Activated T-helper 1 cell treated with anti-CD3 and anti-CD28 coated beads, Interleukin-2, amount 50 U/mL, for 16 hours (primary cell): ENCODE results near the gene EXPH5.

Experiments used
- DNase-seq, 2 donors: peaks; one replicate each; pipeline ENCODE4 v3.0.0-alpha.2; 2020; ENCODE audit warnings: low read depth in 1 of 2, low spot score in 1 of 2

EXPH5 gene

DNA sequence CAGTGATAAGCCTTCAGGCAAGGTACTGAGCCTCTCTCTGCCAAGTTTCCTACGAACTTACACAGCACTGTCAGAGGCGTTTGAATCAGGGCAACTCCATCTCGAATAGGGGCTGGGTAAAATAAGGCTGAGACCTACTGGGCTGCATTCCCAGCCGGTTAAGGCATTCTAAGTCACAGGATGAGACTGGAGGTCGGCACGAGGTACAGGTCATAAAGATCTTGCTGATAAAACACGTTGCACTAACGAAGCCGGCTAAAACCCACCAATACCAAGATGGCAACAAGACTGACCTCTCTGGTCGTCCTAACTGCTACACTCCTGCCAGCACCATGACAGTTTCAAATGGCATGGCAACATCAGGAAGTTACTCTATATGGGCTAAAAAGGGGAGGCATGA is 75.0 kb downstream of the EXPH5 start:
- no peak for DNase-seq

DNA sequence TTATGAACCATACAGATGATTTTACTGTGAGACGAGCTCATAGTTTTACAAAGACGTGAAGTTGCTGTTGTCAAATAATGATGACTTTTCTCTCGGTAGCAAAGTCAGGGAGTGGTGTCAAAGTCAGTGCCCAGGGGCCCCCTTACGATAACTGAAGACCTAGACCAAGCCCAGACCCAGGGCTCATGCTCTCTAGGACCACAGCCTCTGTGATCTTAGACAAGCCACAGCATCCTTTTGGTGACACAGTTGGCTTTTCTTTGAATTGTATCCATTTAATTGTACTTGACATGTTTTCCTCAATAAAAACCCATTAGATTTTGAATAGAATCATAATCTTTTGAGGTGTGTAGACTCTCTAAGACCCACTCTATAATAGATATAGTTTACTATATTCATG is 77.4 kb downstream of the EXPH5 start:
- no peak for DNase-seq

- no peak for DNase-seq
Measured at GRCh38 chr11:108512708-108513107, 80.9 kb downstream of the EXPH5 start.

GRCh38 chr11:108511851-108512474 is 81.6 kb downstream of the EXPH5 start:
- no peak for DNase-seq

DNA sequence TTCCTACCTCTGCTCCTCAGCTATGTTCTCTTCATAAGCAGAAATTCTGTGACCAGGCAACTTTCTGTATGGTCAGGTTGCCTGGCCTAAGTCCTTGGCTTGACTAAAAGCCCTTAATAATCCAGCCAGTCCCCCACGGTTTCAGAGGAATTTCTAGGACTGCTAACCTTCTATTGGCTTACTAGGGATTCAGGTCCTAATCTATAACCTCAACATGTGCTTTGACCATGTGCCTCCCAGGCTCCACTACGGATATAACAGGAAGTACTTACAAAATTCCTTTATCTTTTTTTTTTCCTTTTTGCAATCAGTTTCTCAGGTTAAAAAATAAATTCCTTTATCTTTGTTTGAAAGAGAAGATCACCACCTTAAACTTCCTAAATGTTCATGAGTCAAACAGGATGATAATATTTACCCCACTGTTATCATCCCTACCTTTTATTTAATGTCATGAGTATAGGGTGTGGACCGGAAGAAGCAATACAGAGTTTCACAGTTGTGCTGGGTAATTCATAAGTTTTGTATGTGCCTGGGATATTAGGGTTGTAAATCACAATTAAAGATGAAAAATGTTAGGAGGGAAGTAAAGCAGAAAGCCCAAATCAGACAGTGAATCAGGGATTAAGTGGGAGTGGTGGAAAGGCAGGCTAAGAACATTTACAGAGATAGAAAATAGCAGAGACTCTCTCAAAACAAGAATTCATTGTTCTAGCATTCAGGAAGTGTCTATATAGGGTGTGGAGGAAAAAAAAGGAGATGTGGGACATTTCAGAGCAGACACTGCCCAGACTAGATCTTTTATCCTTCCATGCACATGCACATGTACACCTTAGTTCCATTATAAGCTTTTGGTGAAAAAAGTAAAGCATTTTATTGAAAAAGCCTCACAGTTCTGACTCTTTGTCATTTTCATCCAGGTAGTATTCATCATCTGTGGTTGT is 84.6 kb downstream of the EXPH5 start:
- DNase-seq: no peak

GRCh38 chr11:108501396-108501795 is 92.2 kb downstream of the EXPH5 start:
- no peak for DNase-seq

DNA sequence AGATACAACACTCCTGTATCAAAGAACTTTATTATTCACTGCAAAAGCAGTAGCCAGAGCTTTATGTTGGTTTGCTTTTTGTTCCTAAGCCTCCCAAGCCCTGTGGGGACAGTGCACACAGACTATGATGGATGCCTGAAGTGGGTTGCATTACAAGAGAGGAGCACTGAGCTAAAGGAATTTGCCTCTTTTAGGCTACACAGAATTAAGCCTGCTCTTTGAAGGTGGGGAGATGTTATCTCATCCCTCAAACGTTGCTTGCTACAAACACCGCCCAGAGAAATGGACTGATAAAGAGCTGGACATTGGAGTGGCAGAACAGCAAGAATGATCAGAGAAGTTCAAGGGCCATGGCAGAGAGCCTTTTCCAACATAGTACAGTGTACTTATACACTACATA is 92.8 kb downstream of the EXPH5 start:
- DNase-seq: no peak

GRCh38 chr11:108500169-108500568 is 93.4 kb downstream of the EXPH5 start:
- DNase-seq: no peak

DNA sequence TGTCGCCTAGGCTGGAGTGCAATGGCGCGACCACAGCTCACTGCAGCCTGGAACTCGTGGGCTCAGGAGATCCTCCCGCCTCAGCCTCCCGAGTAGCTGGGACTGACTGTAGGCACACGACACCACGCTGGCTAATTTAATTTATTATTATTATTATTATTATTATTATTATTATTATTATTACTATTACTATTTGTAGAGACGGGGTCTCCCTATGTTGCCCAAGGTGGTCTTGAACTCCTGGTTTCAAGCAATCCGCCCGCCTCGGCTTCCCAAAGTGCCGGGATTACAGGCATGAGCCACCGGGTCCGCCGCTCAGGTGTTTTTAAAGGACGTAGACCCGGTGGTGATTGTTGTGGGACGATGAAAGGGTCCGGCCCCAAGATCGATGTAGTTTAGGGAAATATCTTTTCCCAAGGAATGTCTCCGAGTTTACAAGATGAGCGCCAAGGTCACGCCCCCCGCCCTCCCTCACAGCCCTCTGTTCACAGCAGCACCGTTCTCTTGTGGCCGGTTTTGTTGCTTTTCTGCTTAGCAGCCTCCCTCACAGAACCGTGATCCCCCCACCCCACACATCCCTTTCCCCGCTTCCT is 94.7 kb downstream of the EXPH5 start:
- DNase-seq: no peak

DNA sequence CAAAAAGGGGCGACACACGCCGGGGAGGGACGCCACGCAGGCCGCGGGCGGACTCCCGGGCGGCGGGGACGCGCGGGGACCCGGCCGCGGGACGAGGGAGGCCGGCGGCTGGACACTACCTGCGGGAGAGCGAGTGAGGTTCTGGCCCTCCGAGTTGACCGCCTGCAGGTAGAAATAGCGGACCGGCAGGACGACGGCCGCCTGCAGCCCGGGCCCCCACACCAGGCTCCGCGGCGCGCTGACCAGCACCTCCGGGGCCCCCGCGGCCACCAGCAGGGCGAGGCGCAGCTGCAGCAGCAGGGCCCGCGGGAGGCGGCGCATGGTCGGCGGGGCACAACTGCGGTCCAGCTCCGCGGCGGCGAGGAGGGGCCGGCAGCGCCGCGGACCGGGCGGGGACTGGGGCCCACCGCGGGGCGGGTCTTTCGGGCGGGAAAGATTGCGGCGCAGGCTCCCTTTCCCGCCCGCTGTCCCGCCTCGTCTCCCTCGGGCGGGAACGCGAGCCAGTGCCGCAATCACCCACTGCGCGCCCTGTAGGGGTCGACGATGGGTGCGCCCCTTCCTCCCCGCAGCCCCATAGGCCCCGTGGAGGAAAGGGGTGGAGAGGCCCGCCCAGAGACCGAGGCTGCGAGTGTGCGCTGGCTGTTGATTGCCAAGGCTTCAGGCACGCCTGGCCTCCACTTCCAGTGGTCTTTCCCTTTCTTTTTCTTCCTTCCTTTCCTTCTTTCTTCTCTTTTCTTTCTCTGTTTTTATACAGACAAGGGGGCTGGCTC is 95.3 kb downstream of the EXPH5 start, which contains the start of gene POGLUT3:
Gene POGLUT3 (minus strand): TSS at position 339 of the 770 bp plus-strand sequence. CDS start 18 bp downstream, at position 321.
- DNase-seq: peak; percentile 12

DNA sequence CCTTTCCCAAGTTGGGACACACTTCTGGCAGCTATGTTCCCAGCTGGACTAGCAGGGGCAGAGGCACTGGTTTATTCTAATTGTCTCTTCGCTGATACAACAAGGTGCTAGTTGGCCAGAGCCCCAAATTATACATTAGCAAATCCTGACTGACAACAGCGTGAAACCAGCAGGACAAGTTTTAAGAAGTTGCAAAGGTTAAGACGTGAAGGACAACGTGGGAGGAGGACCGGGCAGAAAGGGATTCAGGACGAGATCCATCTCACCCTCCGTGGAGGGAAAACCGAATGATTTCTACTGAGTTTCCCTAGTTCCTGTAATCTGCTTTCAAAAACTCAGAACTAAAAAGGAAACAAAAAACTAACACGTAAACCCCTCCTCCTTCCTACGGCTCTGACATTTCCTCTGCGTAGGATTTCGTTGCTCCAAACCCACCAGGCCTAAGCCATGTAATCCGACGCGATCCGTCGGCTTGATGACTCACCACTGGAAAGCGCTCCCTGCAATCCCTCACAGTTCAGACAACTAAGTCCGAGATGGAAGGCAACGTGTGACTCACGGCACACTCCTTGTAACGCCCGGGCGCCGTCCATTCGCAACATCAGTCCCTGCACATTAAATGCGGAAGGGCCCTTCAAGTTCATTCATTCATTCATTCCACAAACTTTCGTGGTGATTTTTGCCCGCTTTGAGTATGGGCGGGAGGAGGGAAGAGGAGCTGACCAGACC is 96.1 kb downstream of the EXPH5 start:
- DNase-seq: peak; percentile 25 to 50

GRCh38 chr11:108496643-108497256 is 96.8 kb downstream of the EXPH5 start:
- DNase-seq: no peak

DNA sequence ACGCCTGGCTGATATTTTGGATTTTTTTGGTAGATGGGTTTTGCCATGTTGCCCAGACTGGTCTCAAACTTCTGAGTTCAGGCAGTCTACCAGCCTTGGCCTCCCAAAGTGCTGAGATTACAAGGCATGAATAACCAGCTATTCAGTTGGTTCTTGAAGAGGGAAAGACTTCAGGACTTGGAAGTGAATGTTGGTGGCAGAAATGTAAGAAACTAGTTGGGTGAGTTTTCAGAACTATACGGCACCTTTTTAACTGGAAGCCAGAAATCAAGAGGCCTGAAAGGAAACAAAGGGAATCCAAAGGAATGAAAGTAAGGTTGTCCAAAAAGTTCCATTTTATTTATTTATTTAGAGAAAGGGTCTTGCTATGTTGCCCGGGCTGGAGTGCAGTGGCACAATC is 98.2 kb downstream of the EXPH5 start:
- no peak for DNase-seq

GRCh38 chr11:108494182-108494581 is 99.4 kb downstream of the EXPH5 start:
- DNase-seq: no peak

GRCh38 chr11:108491936-108492335 is 101.6 kb downstream of the EXPH5 start:
- no peak for DNase-seq

- DNase-seq: no peak
Measured at GRCh38 chr11:108486828-108487227, 106.7 kb downstream of the EXPH5 start.

DNA sequence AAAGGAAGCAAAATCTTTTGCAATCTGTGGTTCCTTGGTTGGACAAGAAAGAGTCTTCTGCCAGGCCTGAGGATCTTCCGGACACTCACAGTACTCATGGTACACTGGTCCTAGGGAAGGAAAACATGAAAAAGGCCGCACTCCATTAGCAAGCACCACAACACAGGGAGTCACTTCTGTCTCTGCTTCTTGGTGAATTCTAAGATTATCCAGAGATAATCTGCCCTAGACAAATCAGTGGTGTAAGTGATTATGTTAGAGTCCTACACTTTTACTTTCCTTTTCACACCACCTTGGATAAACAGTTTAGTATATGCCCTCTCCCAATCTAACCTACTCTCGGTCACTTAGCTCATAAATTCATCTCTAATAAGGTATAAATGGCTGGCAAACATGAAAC is 107.2 kb downstream of the EXPH5 start:
- no peak for DNase-seq

- DNase-seq: no peak
Measured at GRCh38 chr11:108483163-108483562, 110.4 kb downstream of the EXPH5 start.

DNA sequence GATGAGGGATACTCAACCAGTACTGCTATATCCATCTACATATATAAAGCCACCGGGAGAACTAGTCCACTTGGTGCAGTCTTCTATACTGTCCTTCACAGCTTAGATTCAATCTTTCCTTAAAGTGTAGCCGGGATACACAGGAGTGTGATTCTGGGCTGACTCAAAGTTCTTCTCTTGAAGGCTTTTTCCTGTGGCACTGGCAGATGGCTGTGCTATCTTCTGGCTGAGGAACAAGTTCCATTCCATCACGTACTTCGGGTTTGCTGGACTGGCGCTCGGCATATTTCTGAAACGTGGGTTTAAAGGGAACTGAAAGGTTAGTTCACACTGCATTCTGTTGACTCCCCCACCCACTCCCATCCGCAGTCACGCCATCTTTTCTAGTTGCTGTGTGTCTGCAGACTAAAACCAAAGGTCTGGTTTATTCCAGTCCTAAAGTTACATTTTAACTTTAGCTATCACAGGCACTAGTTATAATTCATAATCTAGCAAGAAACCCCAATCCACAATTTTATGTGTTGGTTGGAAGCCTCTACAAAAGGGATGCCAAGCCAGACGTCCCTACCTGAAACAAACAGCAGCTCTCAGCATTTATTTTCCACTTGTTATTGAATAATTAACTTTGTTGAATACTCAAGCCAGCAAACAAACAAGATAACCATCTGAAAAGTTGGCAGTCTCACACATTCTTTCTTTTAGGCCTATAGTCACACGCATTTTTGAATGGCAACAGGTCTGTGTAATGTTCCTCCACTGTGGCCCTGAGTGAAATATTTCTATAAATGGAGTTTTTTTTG is 118.7 kb downstream of the EXPH5 start:
- DNase-seq: no peak
